GM12878 (cell line): ENCODE results near the gene SLC46A2. TPM values are rescaled to one million over a fixed set of nuclear protein-coding genes. Genes with fewer than 3 reads are reported as not detected.

Experiments used
- ATAC-seq: fragments of 200-7000 bp; cut with Tn5 transposase; 3 replicates; pipeline ENCODE4 v1.9.1; 2020; ENCODE audit warnings: mild to moderate bottlenecking, moderate library complexity
- BruUV-seq: library from RNA; stranded (reverse); fragments of 400-500 nt; replicated peaks from 2 replicates; lab custom pipeline; 2021; lab: Mats Ljungman, UMichigan
- CTCF ChIA-PET: fragments of 300-600 bp; sonication (Branson Sonifier 250); formaldehyde crosslinking; extraction: SDS; loops from one replicate; lab custom pipeline; 2021; ENCODE audit warnings: inconsistent platforms; lab: Yijun Ruan, JAX
- POLR2A ChIA-PET: fragments of 350-600 bp; formaldehyde crosslinking; extraction: SDS; loops from one replicate; lab custom pipeline; 2021; ENCODE audit warnings: inconsistent platforms; lab: Charles Lee
- RAD21 ChIA-PET: fragments of 300-600 bp; sonication (Branson Sonifier 250); formaldehyde crosslinking; loops from one replicate; lab custom pipeline; 2023; ENCODE audit warnings: antibody characterized with exemption; ENCODE audit not compliant: unreplicated experiment; lab: Charles Lee
- SMC1A ChIA-PET: fragments of 300-600 bp; sonication (Branson Sonifier 250); formaldehyde crosslinking; loops from one replicate; lab custom pipeline; 2023; ENCODE audit not compliant: unreplicated experiment, uncharacterized antibody; lab: Charles Lee
- DNase-seq: peaks from one replicate; pipeline ENCODE4 v3.0.0-alpha.2; 2011; ENCODE audit warnings: low read depth, low spot score
- FAIRE-seq: peaks from 3 replicates; lab custom pipeline; 2011; peaks lifted over from hg19 to GRCh38; lab: Jason Lieb, UNC
- H2AFZ ChIP-seq: 2 replicates; pipeline ENCODE4 v1.6.0; 2011; ENCODE audit warnings: low read depth, low read length, control low read depth; ENCODE audit not compliant: control insufficient read depth
- H3K27ac ChIP-seq: 2 replicates; pipeline ENCODE4 v1.5.1; 2011; ENCODE audit warnings: control low read depth; ENCODE audit not compliant: control insufficient read depth, insufficient read depth
- H3K27me3 ChIP-seq, 2 experiments: replicated peaks in 1 of 2; 2 replicates each; pipeline versions ENCODE4 v1.6.0 to v1.6.1; 2011; ENCODE audit warnings: low read length in 1 of 2; ENCODE audit not compliant: control insufficient read depth in 2 of 2, insufficient read depth in 2 of 2
- H3K36me3 ChIP-seq, 2 experiments: 2 replicates each; pipeline ENCODE4 v1.5.1; 2011; ENCODE audit warnings: low read length in 1 of 2; ENCODE audit not compliant: control insufficient read depth in 2 of 2, insufficient read depth in 2 of 2
- H3K4me1 ChIP-seq: 2 replicates; pipeline ENCODE4 v1.6.1; 2011; ENCODE audit warnings: mild to moderate bottlenecking, low read length, moderate library complexity, mixed read lengths; ENCODE audit not compliant: control insufficient read depth, insufficient read depth
- H3K4me2 ChIP-seq: 2 replicates; pipeline ENCODE4 v1.6.0; 2011; ENCODE audit warnings: control low read depth; ENCODE audit not compliant: control insufficient read depth, insufficient read depth
- H3K4me3 ChIP-seq: fragments of 200-600 bp; sonication (generic); 2 replicates; pipeline ENCODE4 v1.5.1; 2016
- H3K79me2 ChIP-seq: 2 replicates; pipeline ENCODE4 v1.6.0; 2011; ENCODE audit warnings: low read length; ENCODE audit not compliant: control insufficient read depth, insufficient read depth
- H3K9ac ChIP-seq: 2 replicates; pipeline ENCODE4 v1.8.0; 2011; ENCODE audit warnings: low read length, control low read depth, mixed read lengths; ENCODE audit not compliant: control insufficient read depth, insufficient read depth
- H3K9me3 ChIP-seq: replicated peaks from 3 replicates; pipeline ENCODE4 v1.5.1; 2011; ENCODE audit warnings: mild to moderate bottlenecking, low read length; ENCODE audit not compliant: control insufficient read depth, insufficient read depth
- H4K20me1 ChIP-seq: 2 replicates; pipeline ENCODE4 v1.6.0; 2011; ENCODE audit not compliant: control insufficient read depth, insufficient read depth
- BACH1 ChIP-seq: fragments of 450-650 bp; IDR thresholded peaks from 2 replicates; pipeline ENCODE4 v1.6.1; 2017; ENCODE audit warnings: mild to moderate bottlenecking, borderline replicate concordance
- NR2C2 ChIP-seq: IDR thresholded peaks from 2 replicates; pipeline ENCODE4 v1.6.1; 2011; ENCODE audit warnings: borderline replicate concordance, low read depth; ENCODE audit not compliant: control insufficient read depth, insufficient read length
- SPI1 ChIP-seq: IDR thresholded peaks from 2 replicates; pipeline ENCODE4 v1.6.1; 2011; ENCODE audit warnings: low read depth, mild to moderate bottlenecking, low read length, moderate library complexity, borderline replicate concordance; ENCODE audit not compliant: insufficient read depth
- WGBS: methylation state at CpG from one replicate; pipeline ENCODE4 v1.1.6; 2016; ENCODE audit warnings: low lambda C conversion rate; ENCODE audit not compliant: insufficient replicate concordance, insufficient coverage; ENCODE audit errors: missing lambda C conversion rate; 5-methylcytosine and 5-hydroxymethylcytosine counted together
- in situ Hi-C: fragments of 300-500 bp; cut with MboI; formaldehyde crosslinking; loops from 9 replicates; pipeline ENCODE4 v1.14.3; 2018; ENCODE audit warnings: mixed read lengths
- intact Hi-C: fragments of 100-400 bp; cut with micrococcal nuclease; formaldehyde crosslinking; loops from one replicate; pipeline ENCODE4 v1.14.2; 2022; ENCODE audit not compliant: unreplicated experiment
- polyA plus RNA-seq, 11 experiments: library from polyadenylated mRNA; depleted of rRNA in 4 of 11; unstranded in 6 of 11; stranded (reverse) in 5 of 11; fragments of >200 nt; fragmentation: Nextera tagmentation in 4 of 11; fragmentation: Illumina TruSeq in 1 of 11; extraction: Ambion mirVana in 4 of 11; extraction: Trizol in 1 of 11; gene quantifications; 1 replicate in 1 of 11; 2 replicates in 10 of 11; pipeline versions ENCODE4 v1.2.1 to v1.2.3, GENCODE V29; 2011 to 2016; ENCODE audit warnings: inconsistent platforms in 2 of 11, missing spikeins in 2 of 11, low read depth in 1 of 11
- total RNA-seq, 4 experiments: library from RNA; depleted of rRNA in 3 of 4; stranded (reverse); fragments of >200 nt in 3 of 4; fragmentation: Illumina TruSeq in 1 of 4; extraction: Trizol in 1 of 4; gene quantifications; 2 replicates each; pipeline versions ENCODE4 v1.2.1 to v1.2.3, GENCODE V29; 2013 to 2021

SLC46A2 gene
- total and polyA plus RNA-seq, 10 of the 15 experiments (the other 5 are each of a cell fraction or from before 2014, with no cell fraction given), result not detected

- Histone ChIP-seq H3K36me3 (no peaks in the 10 kb centered on the region), H3K9ac (no peak overlapping the region), H3K27me3 (no peaks in the 10 kb centered on the region; a peak in 1 of 4 replicates), H4K20me1 (no peaks in the 10 kb centered on the region; the same call in 1 of the 2 replicates), H3K27ac (no peak overlapping the region), H2AFZ (no peak overlapping the region), H3K79me2 (no peaks in the 10 kb centered on the region), H3K4me1 (peaks cover 11% of the 10 kb centered on the region), H3K4me2 (no peak overlapping the region), H3K9me3 (no peaks in the 10 kb centered on the region), H3K4me3 (no peak overlapping the region)
- SMC1A ChIA-PET, result interaction anchor here (1.0 to 1.7 kb wide), 2 partner anchors 62 to 65 kb away, joined by 4 to 7 read pairs; no protein-coding TSS in a partner anchor
- no TSS peak for BruUV-seq
- RAD21 ChIA-PET, result interaction anchor here (3.0 kb wide), 1 partner anchor 62 kb away, joined by 19 read pairs; no protein-coding TSS in a partner anchor
- intact Hi-C loops (no loop called here), in situ Hi-C loops (loop anchor here (5.0 kb wide), 1 partner anchor 66 kb away; no protein-coding TSS in a partner anchor)
- POLR2A ChIA-PET, result interaction anchor here (0.7 kb wide), 1 partner anchor 378 kb away, joined by 3 read pairs; no protein-coding TSS in a partner anchor
- 59% methylated on average over 3 of the region's 3 CpGs for WGBS
- no peak for ATAC-seq
- DNase-seq, result no peak
- FAIRE-seq, result no peak
- peak; percentile 73; the same call in 1 of the 2 replicates for TF ChIP-seq SPI1
- TF ChIP-seq BACH1, result no peak
- CTCF ChIA-PET, result interaction anchor here (0.6 to 9.1 kb wide), 3 partner anchors 21 to 504 kb away, joined by 3 to 138 read pairs (median 5); no protein-coding TSS in a partner anchor
Observed at GRCh38 chr9:112841261-112841660, 49.4 kb downstream of the SLC46A2 start.

- Histone ChIP-seq H3K79me2 (no peaks in the 10 kb centered on the region), H3K9me3 (no peaks in the 10 kb centered on the region), H4K20me1 (no peaks in the 10 kb centered on the region; the same call in 1 of the 2 replicates), H3K9ac (no peak overlapping the region), H3K4me1 (no peaks in the 10 kb centered on the region), H3K4me2 (no peak overlapping the region), H3K36me3 (no peaks in the 10 kb centered on the region), H3K27ac (no peak overlapping the region), H2AFZ (no peak overlapping the region), H3K4me3 (no peak overlapping the region), H3K27me3 (no peaks in the 10 kb centered on the region; a peak in 1 of 4 replicates)
- in situ Hi-C loops (no loop called here), intact Hi-C loops (no loop called here)
- POLR2A ChIA-PET, result no interaction called here
- TF ChIP-seq NR2C2, result no peak
- DNase-seq (no peak), FAIRE-seq (no peak), ATAC-seq (no peak)
- no TSS peak for BruUV-seq
- WGBS, result 72% methylated on average over 8 of the region's 8 CpGs
- CTCF ChIA-PET, result interaction anchor here (0.7 to 9.1 kb wide), 3 partner anchors 40 to 161 kb away, joined by 3 to 138 read pairs (median 3); no protein-coding TSS in a partner anchor
- SMC1A ChIA-PET, result no interaction called here
- RAD21 ChIA-PET, result interaction anchor here (1.6 kb wide), 1 partner anchor 64 kb away, joined by 5 read pairs; no protein-coding TSS in a partner anchor
Observed at GRCh38 chr9:112839331-112839730, 51.3 kb downstream of the SLC46A2 start.
